Measurements from ENCODE around the gene TMEM245.

GRCh38 chr9:108978205-108978604, 141.5 kb downstream of the TMEM245 start:
- TF ChIP-seq POLR2A (IDR thresholded peaks at IDR 0.05) (no peak), CTCF (IDR thresholded peaks at IDR 0.05) (no peak)
